Esophagus squamous epithelium (tissue), 4 donors: ENCODE results near the gene HRCT1.

ENCODE experiments used
- POLR2A ChIP-seq, 4 donors: fragments of 450-650 bp; IDR thresholded peaks; one replicate each; pipeline ENCODE4 v1.6.1; 2017; ENCODE audit warnings: antibody characterized with exemption in 4 of 4, mild to moderate bottlenecking in 4 of 4, moderate library complexity in 3 of 4
- TF ChIP-seq, protein P1 (sequence below), 6 experiments: fragments of 450-650 bp in 4 of 6; fragments of 200-600 bp in 2 of 6; sonication (generic) in 2 of 6; IDR thresholded peaks; one replicate each; pipeline ENCODE4 v1.5.1; 2016 to 2019; ENCODE audit warnings: antibody characterized with exemption in 6 of 6, mild to moderate bottlenecking in 4 of 6, moderate library complexity in 4 of 6

DNA sequence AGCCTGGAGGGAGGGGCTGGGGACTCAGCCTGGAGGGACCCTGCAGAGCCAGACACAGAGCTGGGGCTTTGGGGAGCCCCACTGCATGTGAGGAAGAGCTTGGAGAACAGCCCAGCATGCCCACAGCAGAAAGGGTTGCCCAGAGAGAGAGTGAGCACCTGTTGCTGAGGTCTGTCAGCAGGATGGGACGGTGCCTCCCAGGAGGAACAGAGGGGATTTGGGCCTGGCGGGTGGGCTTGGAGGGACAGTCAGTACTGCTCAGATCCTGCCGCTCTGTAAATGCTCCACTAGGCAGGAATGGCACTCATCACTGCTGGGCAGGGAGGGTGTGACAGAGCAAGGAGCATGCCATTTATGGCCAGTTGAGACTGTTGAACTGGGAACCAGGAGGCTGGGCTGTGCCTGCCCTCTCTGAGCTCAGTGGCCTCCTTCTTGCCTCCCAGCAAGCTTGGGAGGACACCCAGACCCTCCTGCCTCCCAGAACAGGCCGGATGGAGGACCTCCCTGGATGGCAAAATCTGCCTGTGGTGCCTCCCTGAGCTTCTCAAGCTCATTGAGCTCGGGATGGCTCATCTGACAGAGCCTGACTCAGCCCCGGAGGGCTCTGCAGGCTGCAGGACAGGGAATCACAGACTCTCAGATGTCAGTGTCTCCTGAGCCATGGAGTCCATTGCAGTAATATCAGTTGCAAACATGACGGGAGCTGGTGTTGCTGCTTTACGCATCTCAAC is 786 bp upstream of the HRCT1 start:
- no peak for TF ChIP-seq POLR2A (IDR thresholded peaks at IDR 0.05)
- TF ChIP-seq, protein P1, sequence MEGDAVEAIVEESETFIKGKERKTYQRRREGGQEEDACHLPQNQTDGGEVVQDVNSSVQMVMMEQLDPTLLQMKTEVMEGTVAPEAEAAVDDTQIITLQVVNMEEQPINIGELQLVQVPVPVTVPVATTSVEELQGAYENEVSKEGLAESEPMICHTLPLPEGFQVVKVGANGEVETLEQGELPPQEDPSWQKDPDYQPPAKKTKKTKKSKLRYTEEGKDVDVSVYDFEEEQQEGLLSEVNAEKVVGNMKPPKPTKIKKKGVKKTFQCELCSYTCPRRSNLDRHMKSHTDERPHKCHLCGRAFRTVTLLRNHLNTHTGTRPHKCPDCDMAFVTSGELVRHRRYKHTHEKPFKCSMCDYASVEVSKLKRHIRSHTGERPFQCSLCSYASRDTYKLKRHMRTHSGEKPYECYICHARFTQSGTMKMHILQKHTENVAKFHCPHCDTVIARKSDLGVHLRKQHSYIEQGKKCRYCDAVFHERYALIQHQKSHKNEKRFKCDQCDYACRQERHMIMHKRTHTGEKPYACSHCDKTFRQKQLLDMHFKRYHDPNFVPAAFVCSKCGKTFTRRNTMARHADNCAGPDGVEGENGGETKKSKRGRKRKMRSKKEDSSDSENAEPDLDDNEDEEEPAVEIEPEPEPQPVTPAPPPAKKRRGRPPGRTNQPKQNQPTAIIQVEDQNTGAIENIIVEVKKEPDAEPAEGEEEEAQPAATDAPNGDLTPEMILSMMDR (IDR thresholded peaks at IDR 0.05), result no peak
